SJSA1 (cell line): ENCODE results near the gene YIPF7. TPM values are rescaled to one million over a fixed set of nuclear protein-coding genes. Genes with fewer than 3 reads are reported as not detected.

Experiments used
- DNase-seq, 2 experiments: peaks; one replicate each; pipeline ENCODE4 v3.0.0-alpha.2; 2015 to 2020; ENCODE audit warnings: low spot score in 2 of 2, low read depth in 1 of 2
- H3K27ac ChIP-seq: fragments of 250-450 bp; sonication (Bioruptor Pico); 2 replicates; pipeline ENCODE4 v1.5.1; 2020; ENCODE audit warnings: mild to moderate bottlenecking, moderate library complexity
- H3K27me3 ChIP-seq: fragments of 250-450 bp; sonication (Bioruptor Pico); replicated peaks from 2 replicates; pipeline ENCODE4 v1.5.1; 2020; ENCODE audit warnings: mild to moderate bottlenecking, moderate library complexity
- H3K36me3 ChIP-seq: fragments of 250-450 bp; sonication (Bioruptor Pico); 2 replicates; pipeline ENCODE4 v1.5.1; 2020; ENCODE audit warnings: mild to moderate bottlenecking
- H3K4me1 ChIP-seq: fragments of 250-450 bp; sonication (Bioruptor Pico); replicated peaks from 2 replicates; pipeline ENCODE4 v1.6.1; 2021; ENCODE audit warnings: mild to moderate bottlenecking
- H3K4me3 ChIP-seq: fragments of 250-450 bp; sonication (Bioruptor Pico); 2 replicates; pipeline ENCODE4 v1.5.1; 2020; ENCODE audit warnings: mild to moderate bottlenecking
- H3K9me3 ChIP-seq: fragments of 250-450 bp; sonication (Bioruptor Pico); replicated peaks from 2 replicates; pipeline ENCODE4 v1.5.1; 2020; ENCODE audit warnings: mild to moderate bottlenecking
- total RNA-seq: library from RNA; depleted of rRNA; stranded (reverse); fragments of >200 nt; shearing (Covaris generic); gene quantifications from 2 replicates; pipeline ENCODE4 v1.2.3, GENCODE V29; 2014

YIPF7 gene
- total RNA-seq, 1 experiment from 2014 or later, result not detected

GRCh38 chr4:44661940-44662622 lies 10.7 kb upstream of the YIPF7 start:
- Histone ChIP-seq H3K36me3 (no peaks in the 10 kb centered on the region), H3K4me3 (no peak overlapping the region), H3K9me3 (no peaks in the 10 kb centered on the region), H3K4me1 (no peaks in the 10 kb centered on the region), H3K27me3 (no peaks in the 10 kb centered on the region), H3K27ac (no peak overlapping the region)
- DNase-seq, result no peak

GRCh38 chr4:44660396-44660795 lies 9.0 kb upstream of the YIPF7 start:
- H3K36me3 ChIP-seq, result no peaks in the 10 kb centered on the region
- H3K4me3 ChIP-seq, result no peak overlapping the region
- no peaks in the 10 kb centered on the region for H3K4me1 ChIP-seq
- no peaks in the 10 kb centered on the region for H3K9me3 ChIP-seq
- no peak overlapping the region for H3K27ac ChIP-seq
- H3K27me3 ChIP-seq, result no peaks in the 10 kb centered on the region
- DNase-seq, result no peak

- no peaks in the 10 kb centered on the region for H3K27me3 ChIP-seq
- no peaks in the 10 kb centered on the region for H3K9me3 ChIP-seq
- no peak overlapping the region for H3K27ac ChIP-seq
- H3K4me1 ChIP-seq, result no peaks in the 10 kb centered on the region
- no peaks in the 10 kb centered on the region for H3K36me3 ChIP-seq
- H3K4me3 ChIP-seq, result no peak overlapping the region
- no peak for DNase-seq
These were observed 577 bp upstream of the YIPF7 start for GRCh38 chr4:44652002-44652401.

GRCh38 chr4:44646151-44646550 lies 5.3 kb downstream of the YIPF7 start:
- Histone ChIP-seq H3K4me3 (no peak overlapping the region), H3K36me3 (no peaks in the 10 kb centered on the region)
- DNase-seq, result no peak

GRCh38 chr4:44638091-44638490 lies 13.3 kb downstream of the YIPF7 start:
- no peaks in the 10 kb centered on the region for H3K27me3 ChIP-seq
- no peaks in the 10 kb centered on the region for H3K4me1 ChIP-seq
- no peak for DNase-seq
- no peak overlapping the region for H3K27ac ChIP-seq
- H3K9me3 ChIP-seq, result no peaks in the 10 kb centered on the region
- H3K36me3 ChIP-seq, result no peaks in the 10 kb centered on the region
- no peak overlapping the region for H3K4me3 ChIP-seq

More at GRCh38 chr4:44646151-44646550, 5.3 kb downstream of the YIPF7 start:
- H3K9me3 ChIP-seq, result no peaks in the 10 kb centered on the region
- H3K27me3 ChIP-seq, result no peaks in the 10 kb centered on the region
- no peaks in the 10 kb centered on the region for H3K4me1 ChIP-seq
- H3K27ac ChIP-seq, result no peak overlapping the region

- no peaks in the 10 kb centered on the region for H3K36me3 ChIP-seq
- no peak overlapping the region for H3K27ac ChIP-seq
- H3K4me1 ChIP-seq, result no peaks in the 10 kb centered on the region
- H3K4me3 ChIP-seq, result no peak overlapping the region
- DNase-seq, result no peak
- H3K27me3 ChIP-seq, result no peaks in the 10 kb centered on the region
- no peaks in the 10 kb centered on the region for H3K9me3 ChIP-seq
These were observed 18.7 kb downstream of the YIPF7 start for GRCh38 chr4:44632733-44633132.

- Histone ChIP-seq H3K4me1 (no peaks in the 10 kb centered on the region), H3K4me3 (no peak overlapping the region), H3K36me3 (no peaks in the 10 kb centered on the region), H3K9me3 (no peaks in the 10 kb centered on the region), H3K27ac (no peak overlapping the region), H3K27me3 (no peaks in the 10 kb centered on the region)
- DNase-seq, result no peak
These were observed 19.3 kb downstream of the YIPF7 start for GRCh38 chr4:44632089-44632488.

GRCh38 chr4:44629280-44629866 lies 22.1 kb downstream of the YIPF7 start:
- Histone ChIP-seq H3K36me3 (no peaks in the 10 kb centered on the region), H3K4me3 (no peak overlapping the region), H3K27ac (no peak overlapping the region), H3K27me3 (no peaks in the 10 kb centered on the region), H3K4me1 (no peaks in the 10 kb centered on the region), H3K9me3 (no peaks in the 10 kb centered on the region)
- DNase-seq, result no peak

- Histone ChIP-seq H3K9me3 (no peaks in the 10 kb centered on the region), H3K4me1 (no peaks in the 10 kb centered on the region), H3K36me3 (no peaks in the 10 kb centered on the region), H3K27me3 (no peaks in the 10 kb centered on the region), H3K4me3 (no peak overlapping the region), H3K27ac (no peak overlapping the region)
- no peak for DNase-seq
These were observed 27.7 kb downstream of the YIPF7 start for GRCh38 chr4:44623676-44624075.

- Histone ChIP-seq H3K4me1 (no peaks in the 10 kb centered on the region), H3K27me3 (no peaks in the 10 kb centered on the region), H3K4me3 (no peak overlapping the region), H3K36me3 (no peaks in the 10 kb centered on the region), H3K27ac (no peak overlapping the region), H3K9me3 (no peaks in the 10 kb centered on the region)
- no peak for DNase-seq
These were observed 34.8 kb downstream of the YIPF7 start for GRCh38 chr4:44616621-44617020.

GRCh38 chr4:44583393-44583792 lies 68.0 kb downstream of the YIPF7 start:
- Histone ChIP-seq H3K27ac (no peak overlapping the region), H3K36me3 (no peaks in the 10 kb centered on the region), H3K4me1 (no peaks in the 10 kb centered on the region), H3K9me3 (no peaks in the 10 kb centered on the region), H3K27me3 (no peaks in the 10 kb centered on the region), H3K4me3 (no peak overlapping the region)
- DNase-seq, result no peak

GRCh38 chr4:44580231-44580630 lies 71.2 kb downstream of the YIPF7 start:
- Histone ChIP-seq H3K27me3 (no peaks in the 10 kb centered on the region), H3K9me3 (no peaks in the 10 kb centered on the region), H3K36me3 (no peaks in the 10 kb centered on the region), H3K4me1 (no peaks in the 10 kb centered on the region), H3K27ac (no peak overlapping the region), H3K4me3 (no peak overlapping the region)
- no peak for DNase-seq

- Histone ChIP-seq H3K9me3 (no peaks in the 10 kb centered on the region), H3K36me3 (no peaks in the 10 kb centered on the region), H3K4me3 (no peak overlapping the region), H3K27ac (no peak overlapping the region), H3K4me1 (no peaks in the 10 kb centered on the region), H3K27me3 (no peaks in the 10 kb centered on the region)
- DNase-seq, result no peak
These were observed 72.5 kb downstream of the YIPF7 start for GRCh38 chr4:44578954-44579353.
